H1 (cell line): ENCODE data around the gene STX17. TPM values are rescaled to one million over a fixed set of nuclear protein-coding genes. Genes with fewer than 3 reads are reported as not detected.

Experiments
- CTCF ChIA-PET: fragments of 300-600 bp; sonication (Branson Sonifier 250); formaldehyde crosslinking; loops from one replicate; lab custom pipeline; 2021; ENCODE audit not compliant: partially characterized antibody; lab: Charles Lee
- POLR2A ChIA-PET: fragments of 300-600 bp; sonication (Branson Sonifier 250); formaldehyde crosslinking; loops from one replicate; lab custom pipeline; 2021; ENCODE audit warnings: inconsistent platforms; ENCODE audit not compliant: partially characterized antibody; lab: Charles Lee
- DNase-seq, 2 experiments: peaks; one replicate each; pipeline versions ENCODE4 v3.0.0 to v3.0.0-alpha.2; 2010 to 2022; ENCODE audit warnings: low spot score in 2 of 2, low read depth in 1 of 2, mixed read lengths in 1 of 2
- FAIRE-seq: peaks from 2 replicates; lab custom pipeline; 2011; peaks lifted over from hg19 to GRCh38; lab: Jason Lieb, UNC
- H2AFZ ChIP-seq: 2 replicates; pipeline ENCODE4 v1.8.1; 2012; ENCODE audit warnings: low read length, inconsistent platforms
- H2AK5ac ChIP-seq: 2 replicates; pipeline ENCODE4 v1.6.1; 2013; ENCODE audit warnings: low read depth, low read length
- H2BK120ac ChIP-seq: replicated peaks from 2 replicates; pipeline ENCODE3; 2013; ENCODE audit warnings: low read depth, low read length, inconsistent platforms
- H2BK12ac ChIP-seq: 2 replicates; pipeline ENCODE4 v1.6.1; 2013; ENCODE audit warnings: low read depth, low read length
- H2BK15ac ChIP-seq: 2 replicates; pipeline ENCODE4 v1.6.1; 2013; ENCODE audit warnings: low read length
- H2BK20ac ChIP-seq: 2 replicates; pipeline ENCODE4 v1.6.1; 2013; ENCODE audit warnings: low read length
- H2BK5ac ChIP-seq: 2 replicates; pipeline ENCODE4 v1.6.1; 2013; ENCODE audit warnings: low read depth, low read length
- H3K14ac ChIP-seq: 2 replicates; pipeline ENCODE4 v1.6.1; 2013; ENCODE audit warnings: inconsistent platforms; ENCODE audit not compliant: insufficient read length
- H3K18ac ChIP-seq: 2 replicates; pipeline ENCODE4 v1.6.1; 2013; ENCODE audit warnings: low read length; ENCODE audit errors: extremely low read depth
- H3K23ac ChIP-seq: 2 replicates; pipeline ENCODE4 v1.6.1; 2013; ENCODE audit warnings: inconsistent platforms; ENCODE audit not compliant: insufficient read length
- H3K23me2 ChIP-seq: 2 replicates; pipeline ENCODE4 v1.6.1; 2013; ENCODE audit warnings: low read depth, low read length
- H3K27ac ChIP-seq: 2 replicates; pipeline ENCODE4 v1.6.1; 2011; ENCODE audit warnings: low read depth, low read length, inconsistent platforms
- H3K27me3 ChIP-seq, 4 experiments: replicated peaks in 1 of 4; 1 replicate in 1 of 4; 2 replicates in 3 of 4; pipeline versions ENCODE4 v1.6.1 to v1.8.1; 2011 to 2013; ENCODE audit warnings: low read length in 3 of 4, mild to moderate bottlenecking in 3 of 4, inconsistent platforms in 2 of 4, mixed read lengths in 2 of 4, moderate library complexity in 1 of 4; ENCODE audit not compliant: control insufficient read depth in 3 of 4, insufficient read depth in 3 of 4; ENCODE audit errors: extremely low read depth in 1 of 4
- H3K36me3 ChIP-seq, 4 experiments: 2 replicates each; pipeline versions ENCODE4 v1.6.1 to v1.8.1; 2011 to 2013; ENCODE audit warnings: mild to moderate bottlenecking in 4 of 4, low read length in 3 of 4, moderate library complexity in 2 of 4, control low read depth in 1 of 4, inconsistent platforms in 1 of 4; ENCODE audit not compliant: insufficient read depth in 4 of 4, control insufficient read depth in 2 of 4
- H3K4ac ChIP-seq: replicated peaks from 2 replicates; pipeline ENCODE3; 2013; ENCODE audit warnings: low read length, low read depth, mixed read lengths, inconsistent platforms; ENCODE audit not compliant: insufficient read length
- H3K4me1 ChIP-seq, 4 experiments: replicated peaks in 1 of 4; 1 replicate in 1 of 4; 2 replicates in 3 of 4; pipeline versions ENCODE4 v1.6.1 to v1.8.1; 2011 to 2013; ENCODE audit warnings: low read length in 3 of 4, inconsistent platforms in 2 of 4, mixed read lengths in 1 of 4; ENCODE audit not compliant: insufficient read depth in 4 of 4, control insufficient read depth in 3 of 4
- H3K4me2 ChIP-seq, 2 experiments: 2 replicates each; pipeline versions ENCODE4 v1.6.1 to v1.8.1; 2011 to 2013; ENCODE audit warnings: low read depth in 2 of 2, low read length in 2 of 2, control low read depth in 1 of 2, inconsistent platforms in 1 of 2, mild to moderate bottlenecking in 1 of 2; ENCODE audit not compliant: insufficient read depth in 1 of 2
- H3K4me3 ChIP-seq, 4 experiments: fragments of 200-600, 300-600 bp in 1 of 4; sonication (generic), shearing (Covaris generic), sonication (Bioruptor Twin) in 1 of 4; 2 replicates each; pipeline versions ENCODE4 v1.5.1 to v1.8.1; 2011 to 2016; ENCODE audit warnings: low read length in 4 of 4, low read depth in 3 of 4, control low read depth in 2 of 4, inconsistent platforms in 2 of 4, mild to moderate bottlenecking in 2 of 4, mixed read lengths in 1 of 4, moderate library complexity in 1 of 4; ENCODE audit not compliant: insufficient read depth in 2 of 4; ENCODE audit errors: extremely low read depth in 1 of 4
- H3K56ac ChIP-seq: replicated peaks from 2 replicates; pipeline ENCODE3; 2013; ENCODE audit warnings: low read depth, mild to moderate bottlenecking, mixed read lengths, low read length, inconsistent platforms; ENCODE audit not compliant: insufficient read length
- H3K79me1 ChIP-seq: 2 replicates; pipeline ENCODE4 v1.6.1; 2013; ENCODE audit warnings: low read depth, low read length, control low read depth
- H3K79me2 ChIP-seq, 2 experiments: 2 replicates each; pipeline versions ENCODE4 v1.6.1 to v1.8.1; 2012 to 2013; ENCODE audit warnings: low read length in 2 of 2, mild to moderate bottlenecking in 2 of 2, inconsistent platforms in 1 of 2; ENCODE audit not compliant: insufficient read depth in 2 of 2, control insufficient read depth in 1 of 2
- H3K9ac ChIP-seq, 4 experiments: replicated peaks in 1 of 4; 1 replicate in 1 of 4; 2 replicates in 3 of 4; pipeline versions ENCODE4 v1.6.1 to v1.8.1; 2011 to 2013; ENCODE audit warnings: low read depth in 3 of 4, low read length in 3 of 4, control low read depth in 2 of 4, mild to moderate bottlenecking in 2 of 4, moderate library complexity in 2 of 4, inconsistent platforms in 1 of 4; ENCODE audit errors: extremely low read depth in 1 of 4
- H3K9me3 ChIP-seq, 2 experiments: 2 replicates each; pipeline versions ENCODE4 v1.6.1 to v1.8.1; 2012 to 2013; ENCODE audit warnings: mild to moderate bottlenecking in 2 of 2, moderate library complexity in 2 of 2, control low read depth in 1 of 2, inconsistent platforms in 1 of 2, low read depth in 1 of 2, low read length in 1 of 2, mixed read lengths in 1 of 2; ENCODE audit not compliant: insufficient read depth in 2 of 2
- H4K20me1 ChIP-seq, 2 experiments: replicated peaks in 1 of 2; 2 replicates each; pipeline versions ENCODE3 to v1.8.1; 2011 to 2013; ENCODE audit warnings: inconsistent platforms in 2 of 2, low read length in 2 of 2, mild to moderate bottlenecking in 1 of 2; ENCODE audit not compliant: insufficient read depth in 2 of 2, control insufficient read depth in 1 of 2
- H4K5ac ChIP-seq: 2 replicates; pipeline ENCODE4 v1.6.1; 2013; ENCODE audit warnings: low read length, low read depth, mixed read lengths, inconsistent platforms; ENCODE audit not compliant: insufficient read length
- H4K8ac ChIP-seq: 2 replicates; pipeline ENCODE4 v1.8.0; 2013; ENCODE audit warnings: mild to moderate bottlenecking, moderate library complexity, low read length, inconsistent platforms; ENCODE audit not compliant: insufficient read depth; ENCODE audit errors: extremely low read depth
- H4K91ac ChIP-seq: replicated peaks from 2 replicates; pipeline ENCODE3; 2013; ENCODE audit warnings: low read length, mixed read lengths, inconsistent platforms; ENCODE audit not compliant: insufficient read length
- ATF2 ChIP-seq: IDR thresholded peaks from 2 replicates; pipeline ENCODE4 v1.6.1; 2012; ENCODE audit warnings: low read length, inconsistent platforms
- CHD1 ChIP-seq: IDR thresholded peaks from 2 replicates; pipeline ENCODE4 v1.6.1; 2012; ENCODE audit warnings: low read depth, low read length, improper control_type of control experiment
- E2F6 ChIP-seq: IDR thresholded peaks from 2 replicates; pipeline ENCODE4 v1.6.1; 2012; ENCODE audit warnings: inconsistent platforms
- RNF2 ChIP-seq: fragments of 200-900, 300-1000 bp; sonication (generic); IDR thresholded peaks from 2 replicates; pipeline ENCODE4 v1.7.1; 2016; ENCODE audit warnings: borderline replicate concordance, low read depth, mild to moderate bottlenecking, antibody characterized with exemption, low read length; ENCODE audit not compliant: poor library complexity, severe bottlenecking; ENCODE audit errors: missing control alignments
- SAP30 ChIP-seq: fragments of 300-600 bp; sonication (generic); IDR thresholded peaks from 2 replicates; pipeline ENCODE4 v1.7.1; 2012; ENCODE audit warnings: low read length, moderate library complexity, mild to moderate bottlenecking, inconsistent platforms; ENCODE audit not compliant: insufficient read depth, insufficient replicate concordance
- SP1 ChIP-seq: IDR thresholded peaks from 2 replicates; pipeline ENCODE4 v1.6.1; 2011; ENCODE audit warnings: low read depth, low read length
- TAF7 ChIP-seq: optimal IDR thresholded peaks from 2 replicates; pipeline ENCODE3; 2011; ENCODE audit warnings: low read depth, mild to moderate bottlenecking, inconsistent platforms, low read length, moderate library complexity, borderline replicate concordance
- WGBS, 2 experiments: shearing (Covaris generic) in 1 of 2; methylation state at CpG; one replicate each; pipeline versions ENCODE4 v1.1.6 to v1.1.7; 2013 to 2015; ENCODE audit warnings: low lambda C conversion rate in 2 of 2, mixed read lengths in 2 of 2, inconsistent platforms in 1 of 2, low coverage in 1 of 2, missing lambda C conversion rate in 1 of 2; ENCODE audit not compliant: insufficient replicate concordance in 2 of 2, insufficient coverage in 1 of 2, insufficient read length in 1 of 2; ENCODE audit errors: extremely low coverage in 1 of 2, missing lambda C conversion rate in 1 of 2; 5-methylcytosine and 5-hydroxymethylcytosine counted together
- polyA plus RNA-seq, 7 experiments: library from polyadenylated mRNA; depleted of rRNA in 3 of 7; stranded (reverse) in 5 of 7; unstranded in 2 of 7; fragments of >200 nt in 5 of 7; fragments of 200-250 nt in 2 of 7; gene quantifications; 1 replicate in 5 of 7; 2 replicates in 1 of 7; 4 replicates in 1 of 7; pipeline versions ENCODE4 v1.2.1 to v1.2.3, GENCODE V29; 2011 to 2013; ENCODE audit warnings: missing spikeins in 2 of 7, mixed read lengths in 2 of 7
- total RNA-seq: library from RNA; stranded (reverse); fragmentation: NEBNext Ultra II Directional; extraction: Animal tissue kit (Norgen Biotek cat#: 25700); gene quantifications from 2 replicates; pipeline ENCODE4 v1.2.1, GENCODE V29; 2021

STX17 gene
- total and polyA plus RNA-seq, 2 of the 8 experiments (the other 6 are each of a cell fraction or from before 2014, with no cell fraction given), result 4.5 to 16.3 TPM

GRCh38 chr9:99978221-99978620 is 71.8 kb downstream of the STX17 start:
- Histone ChIP-seq H3K4me2 (no peak overlapping the region), H2BK12ac (no peak overlapping the region), H4K8ac (no peak overlapping the region), H3K4ac (no peak overlapping the region), H3K4me3 (no peak overlapping the region), H3K4me1 (no peaks in the 10 kb centered on the region), H4K20me1 (no peaks in the 10 kb centered on the region), H2BK120ac (no peak overlapping the region), H3K14ac (no peak overlapping the region), H3K23ac (no peak overlapping the region), H4K5ac (no peak overlapping the region), H3K79me2 (no peaks in the 10 kb centered on the region), H3K27me3 (no peaks in the 10 kb centered on the region), H2BK20ac (no peak overlapping the region), H3K9me3 (no peaks in the 10 kb centered on the region), H2AFZ (no peak overlapping the region), H3K9ac (no peak overlapping the region), H2AK5ac (no peak overlapping the region), H3K56ac (no peak overlapping the region), H3K27ac (no peak overlapping the region), H2BK15ac (no peak overlapping the region), H3K36me3 (no peaks in the 10 kb centered on the region), H3K79me1 (no peaks in the 10 kb centered on the region), H3K23me2 (no peaks in the 10 kb centered on the region), H3K18ac (no peak overlapping the region), H2BK5ac (no peak overlapping the region), H4K91ac (no peak overlapping the region)
- no peak for DNase-seq
- CTCF ChIA-PET, result interaction anchor here (0.7 to 2.2 kb wide), 5 partner anchors 33 to 929 kb away, joined by 3 to 6 read pairs (median 3); no protein-coding TSS in a partner anchor
- 88% methylated on average over 1 of the region's 1 CpG; no CpG with 5 or more reads in 1 of the 2 experiments for WGBS, 2 experiments
- POLR2A ChIA-PET, result no interaction called here
- no peak for FAIRE-seq
- TF ChIP-seq E2F6 (no peak), SP1 (no peak), SAP30 (no peak), ATF2 (no peak), TAF7 (no peak), RNF2 (no peak), CHD1 (no peak)
